ENCODE measurements around the gene HLTF.

The HLTF gene

DNA sequence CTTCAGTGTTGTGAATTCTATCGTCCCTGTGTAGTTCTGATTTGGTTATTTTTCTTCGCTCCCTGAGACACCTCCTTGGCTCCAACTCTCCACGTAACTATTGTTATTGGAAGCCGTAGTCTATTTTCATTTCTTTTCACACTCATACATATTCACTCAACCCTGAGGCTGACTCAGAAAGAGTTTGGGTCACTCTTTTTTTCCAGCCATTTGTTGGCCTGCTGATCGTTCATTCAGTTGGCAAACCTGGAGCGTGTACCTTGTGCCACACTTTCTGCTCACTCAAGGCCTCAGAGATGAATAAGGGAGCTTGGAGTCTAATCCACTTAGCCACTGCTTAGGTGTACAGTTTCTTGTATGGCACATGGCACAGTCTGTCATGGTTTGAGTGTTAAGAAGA lies 72.6 kb downstream of the HLTF start:
- no peak for TF ChIP-seq TAF1 (IDR thresholded peaks at IDR 0.05; ENCODE audit: borderline replicate concordance, low read depth, low read length)
- TF ChIP-seq POLR2A (IDR thresholded peaks at IDR 0.05; ENCODE audit: low read depth, low read length), result no peak
- no peak for TF ChIP-seq POLR2AphosphoS5 (IDR thresholded peaks at IDR 0.05; ENCODE audit: low read depth, low read length)
- FAIRE-seq, result no peak
- DNase-seq (ENCODE audit: insufficient read length), result no peak

DNA sequence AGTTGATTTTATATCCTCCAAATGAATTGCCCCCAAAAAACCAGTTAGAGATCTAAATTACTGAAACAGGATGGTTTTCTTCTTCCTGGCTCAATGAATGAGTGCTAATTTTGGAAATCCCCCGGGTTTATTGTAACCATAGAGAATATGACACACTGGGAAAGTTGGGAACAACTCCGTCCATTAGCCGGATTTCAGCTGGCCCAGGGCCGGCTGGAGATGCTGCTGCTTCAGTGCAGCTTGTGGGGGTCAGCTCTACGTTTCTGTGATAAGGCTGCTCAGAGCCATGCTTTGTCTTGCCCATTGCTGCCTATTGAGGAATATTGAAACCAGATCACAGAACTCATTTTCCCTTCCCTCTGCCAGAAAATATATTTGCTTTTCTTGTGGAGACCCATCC lies 74.7 kb downstream of the HLTF start:
- no peak for DNase-seq (ENCODE audit: insufficient read length)

DNA sequence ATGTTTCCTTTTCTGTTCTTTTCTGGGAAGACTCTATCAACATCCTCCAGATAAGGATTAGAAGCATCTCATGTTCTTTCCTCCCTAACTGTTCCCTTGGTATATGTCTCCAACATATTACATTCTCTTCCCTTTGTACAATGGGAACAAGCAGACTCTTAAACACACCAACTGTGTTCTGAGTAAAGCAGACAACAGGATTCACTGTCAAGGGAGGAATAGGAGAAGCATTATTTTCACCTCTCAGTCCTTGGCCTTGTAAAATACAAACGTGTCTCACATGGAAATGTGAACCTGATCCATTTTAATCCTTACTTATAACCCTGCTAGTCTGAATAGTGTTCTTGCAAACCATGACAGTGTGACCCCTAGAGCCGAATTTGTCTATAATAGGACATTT lies 75.4 kb downstream of the HLTF start:
- FAIRE-seq (no peak), DNase-seq (ENCODE audit: insufficient read length) (no peak)
- TF ChIP-seq POLR2AphosphoS5 (IDR thresholded peaks at IDR 0.05; ENCODE audit: low read depth, low read length) (no peak), POLR2A (IDR thresholded peaks at IDR 0.05; ENCODE audit: low read depth, low read length) (no peak)

More for the DNA sequence above, 74.7 kb downstream of the HLTF start:
- TF ChIP-seq TAF1 (IDR thresholded peaks at IDR 0.05; ENCODE audit: borderline replicate concordance, low read depth, low read length), result no peak
- no peak for TF ChIP-seq POLR2AphosphoS5 (IDR thresholded peaks at IDR 0.05; ENCODE audit: low read depth, low read length)
- no peak for TF ChIP-seq POLR2A (IDR thresholded peaks at IDR 0.05; ENCODE audit: low read depth, low read length)
- no peak for FAIRE-seq

DNA sequence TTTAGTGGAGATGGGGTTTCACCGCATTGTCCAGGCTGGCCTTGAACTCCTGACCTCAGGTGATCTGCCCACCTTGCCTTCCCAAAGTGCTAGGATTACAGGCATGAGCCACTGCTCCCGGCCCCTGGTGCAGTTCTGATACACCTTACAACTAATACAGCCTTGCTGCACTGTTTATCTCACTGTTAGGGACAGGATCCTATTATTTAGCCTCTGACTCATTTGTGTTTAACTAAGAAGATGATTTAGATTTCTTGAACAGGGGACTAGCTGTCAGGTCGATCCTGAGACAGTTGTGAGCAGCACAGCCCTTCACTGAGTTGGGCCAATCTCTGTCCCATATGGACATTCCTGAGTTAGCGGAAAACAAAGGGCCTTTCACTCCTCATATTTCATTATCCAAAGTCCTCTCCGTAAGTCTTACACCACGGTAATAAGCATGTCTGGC lies 75.8 kb downstream of the HLTF start:
- FAIRE-seq (no peak), DNase-seq (ENCODE audit: insufficient read length) (no peak)
- TF ChIP-seq TAF1 (IDR thresholded peaks at IDR 0.05; ENCODE audit: borderline replicate concordance, low read depth, low read length) (no peak), POLR2AphosphoS5 (IDR thresholded peaks at IDR 0.05; ENCODE audit: low read depth, low read length) (no peak), POLR2A (IDR thresholded peaks at IDR 0.05; ENCODE audit: low read depth, low read length) (no peak)

DNA sequence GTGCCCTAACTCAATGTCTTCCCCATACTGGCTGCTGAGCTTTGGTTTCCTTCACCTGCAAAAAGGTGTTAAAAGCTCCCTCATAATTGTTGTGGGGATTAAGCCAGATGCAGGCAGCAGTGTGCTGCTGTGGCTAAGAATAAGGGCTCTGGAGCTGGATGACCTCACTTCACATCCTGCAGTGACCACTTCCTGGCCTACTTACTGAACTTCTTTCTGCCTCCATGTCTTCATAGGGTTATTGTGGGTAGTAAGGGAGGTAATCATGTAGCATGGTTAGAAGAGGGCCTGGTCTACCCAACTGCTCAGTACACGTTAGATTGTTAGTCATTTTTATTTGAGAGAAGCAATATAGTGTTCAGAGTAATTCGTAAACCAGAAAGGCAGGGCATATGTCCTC lies 76.6 kb downstream of the HLTF start:
- DNase-seq (ENCODE audit: insufficient read length) (no peak), FAIRE-seq (no peak)
- TF ChIP-seq POLR2A (IDR thresholded peaks at IDR 0.05; ENCODE audit: low read depth, low read length) (no peak), POLR2AphosphoS5 (IDR thresholded peaks at IDR 0.05; ENCODE audit: low read depth, low read length) (no peak), TAF1 (IDR thresholded peaks at IDR 0.05; ENCODE audit: borderline replicate concordance, low read depth, low read length) (no peak)

DNA sequence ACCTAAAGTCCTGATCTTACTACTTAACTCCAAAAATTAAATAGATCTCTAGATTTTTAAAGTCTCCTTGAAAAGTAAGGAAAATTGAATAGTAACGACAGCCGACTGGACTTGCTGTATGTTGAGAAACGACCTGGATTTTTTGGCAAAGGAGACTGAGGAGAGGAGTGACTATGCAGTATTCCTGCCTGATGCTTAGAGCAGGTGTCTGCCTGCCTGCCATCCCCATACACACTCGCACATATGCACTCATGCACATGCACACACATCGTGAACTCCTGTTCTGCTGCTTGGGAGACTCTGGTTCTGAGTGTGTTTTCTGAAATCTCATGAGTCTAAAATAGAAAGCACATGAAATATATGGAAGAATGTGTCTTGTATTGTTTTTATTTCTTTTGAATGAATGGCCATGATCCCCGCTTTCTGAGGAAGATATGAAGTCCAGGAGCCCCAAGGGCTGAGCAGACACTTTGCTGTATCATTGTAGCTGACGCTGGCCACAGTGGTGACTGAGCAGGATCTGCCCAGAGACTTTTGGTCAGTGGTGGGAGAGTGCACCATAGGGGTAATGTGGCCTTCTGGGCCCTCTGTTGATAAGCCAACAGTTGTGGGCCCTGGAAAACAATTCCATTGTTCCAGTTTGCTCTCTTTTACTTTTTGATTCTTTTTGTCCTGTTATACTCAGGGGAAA lies 78.6 kb downstream of the HLTF start:
- FAIRE-seq (no peak), DNase-seq (ENCODE audit: insufficient read length) (no peak)
- no peak for TF ChIP-seq TAF1 (IDR thresholded peaks at IDR 0.05; ENCODE audit: borderline replicate concordance, low read depth, low read length)
- TF ChIP-seq POLR2A (IDR thresholded peaks at IDR 0.05; ENCODE audit: low read depth, low read length), result no peak
- TF ChIP-seq POLR2AphosphoS5 (IDR thresholded peaks at IDR 0.05; ENCODE audit: low read depth, low read length), result no peak

DNA sequence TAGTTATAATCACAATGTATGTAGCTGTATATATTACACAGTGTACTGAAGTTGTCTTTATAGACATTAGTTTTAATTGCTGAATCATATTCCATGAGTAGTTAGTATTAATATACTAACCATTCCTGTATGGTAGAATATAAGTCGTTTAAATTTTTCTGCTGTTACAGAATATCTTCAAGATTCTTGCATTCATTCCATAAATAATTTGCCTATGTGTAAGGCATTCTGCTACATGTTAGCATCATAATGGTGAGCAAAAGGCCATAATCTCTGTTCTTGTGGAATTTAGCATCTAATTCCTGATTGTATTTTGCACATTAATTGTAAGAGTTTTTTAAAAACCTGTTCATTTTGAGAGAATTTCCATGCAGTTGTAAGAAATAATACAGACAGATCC lies 80.9 kb downstream of the HLTF start:
- TF ChIP-seq TAF1 (IDR thresholded peaks at IDR 0.05; ENCODE audit: borderline replicate concordance, low read depth, low read length) (no peak), POLR2A (IDR thresholded peaks at IDR 0.05; ENCODE audit: low read depth, low read length) (no peak), POLR2AphosphoS5 (IDR thresholded peaks at IDR 0.05; ENCODE audit: low read depth, low read length) (no peak)
- DNase-seq (ENCODE audit: insufficient read length), result no peak
- no peak for FAIRE-seq

DNA sequence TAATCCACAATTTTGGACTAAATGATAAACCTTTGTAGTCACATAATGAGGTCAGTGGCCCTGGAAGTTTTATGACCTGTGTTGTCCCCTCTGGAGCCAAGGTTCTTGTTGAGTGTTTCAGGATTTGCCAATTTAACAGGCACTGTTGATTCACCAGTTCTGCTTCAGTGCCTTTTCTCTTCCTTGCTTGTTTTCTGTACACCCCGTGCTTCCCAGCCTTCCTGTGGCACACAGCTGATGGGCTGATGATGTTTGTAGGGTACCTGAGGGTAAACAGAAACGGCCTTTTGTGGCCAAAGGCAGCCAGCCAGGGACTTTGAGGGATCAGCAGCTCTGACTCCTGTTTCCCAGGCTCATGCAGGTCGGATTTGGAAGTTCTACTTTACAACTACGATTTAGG lies 81.7 kb downstream of the HLTF start:
- FAIRE-seq (no peak), DNase-seq (ENCODE audit: insufficient read length) (no peak)
- no peak for TF ChIP-seq TAF1 (IDR thresholded peaks at IDR 0.05; ENCODE audit: borderline replicate concordance, low read depth, low read length)

DNA sequence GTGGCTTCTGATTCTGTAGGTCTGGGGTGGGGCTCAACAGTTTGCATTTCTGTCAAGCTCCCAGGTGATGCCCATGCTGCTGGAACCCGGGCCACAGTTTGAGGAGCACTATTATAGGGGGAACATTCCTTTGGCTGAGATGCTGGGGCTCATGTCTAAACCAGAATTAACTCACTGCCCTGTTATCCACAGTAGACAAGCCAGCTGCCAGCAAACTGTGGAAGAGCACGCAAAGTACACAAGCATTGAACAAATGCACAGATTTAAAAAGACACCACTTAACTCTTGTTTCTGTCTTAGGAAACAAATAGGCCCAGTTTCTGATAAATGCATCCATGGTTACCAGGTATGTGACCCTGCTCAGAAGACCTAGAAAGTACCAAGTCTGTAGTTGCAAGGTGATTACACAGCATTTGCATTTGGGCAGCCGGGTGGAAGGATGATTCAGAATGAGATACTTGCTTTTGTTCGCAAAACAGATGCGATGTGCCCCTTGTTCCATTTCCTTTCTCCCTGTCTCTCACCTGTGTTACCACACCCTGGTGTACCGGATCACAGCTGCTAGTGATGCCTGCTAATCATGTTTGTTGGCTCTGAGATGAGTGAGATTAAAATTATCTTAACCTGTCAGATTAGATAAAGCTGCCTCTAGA lies 82.6 kb downstream of the HLTF start:
- FAIRE-seq (peak; percentile 88), DNase-seq (ENCODE audit: insufficient read length) (peak; percentile 23)
- TF ChIP-seq TAF1 (IDR thresholded peaks at IDR 0.05; ENCODE audit: borderline replicate concordance, low read depth, low read length), result no peak
- TF ChIP-seq POLR2AphosphoS5 (IDR thresholded peaks at IDR 0.05; ENCODE audit: low read depth, low read length), result no peak
- TF ChIP-seq POLR2A (IDR thresholded peaks at IDR 0.05; ENCODE audit: low read depth, low read length), result no peak

DNA sequence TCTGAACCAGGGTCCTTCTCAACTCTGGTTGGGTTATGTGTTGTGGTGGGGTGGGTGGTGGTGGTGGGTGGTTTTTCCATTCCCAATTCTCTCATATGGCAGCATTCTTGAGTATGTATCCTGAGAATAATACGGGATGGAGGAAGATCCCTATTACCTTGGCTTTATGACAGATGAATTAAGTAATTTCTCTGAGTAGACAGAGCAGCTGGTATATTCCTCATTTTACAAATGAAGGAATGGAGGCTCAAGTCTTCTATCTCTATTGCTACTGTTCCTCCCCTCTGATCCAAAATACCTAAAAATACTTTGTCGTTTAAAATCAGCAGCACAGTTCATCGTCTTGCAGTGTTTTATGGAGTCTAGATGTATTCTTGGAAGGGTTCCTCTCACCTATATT lies 84.6 kb downstream of the HLTF start:
- no peak for TF ChIP-seq POLR2AphosphoS5 (IDR thresholded peaks at IDR 0.05; ENCODE audit: low read depth, low read length)
- TF ChIP-seq POLR2A (IDR thresholded peaks at IDR 0.05; ENCODE audit: low read depth, low read length), result no peak
- TF ChIP-seq TAF1 (IDR thresholded peaks at IDR 0.05; ENCODE audit: borderline replicate concordance, low read depth, low read length), result no peak
- no peak for FAIRE-seq
- no peak for DNase-seq (ENCODE audit: insufficient read length)

DNA sequence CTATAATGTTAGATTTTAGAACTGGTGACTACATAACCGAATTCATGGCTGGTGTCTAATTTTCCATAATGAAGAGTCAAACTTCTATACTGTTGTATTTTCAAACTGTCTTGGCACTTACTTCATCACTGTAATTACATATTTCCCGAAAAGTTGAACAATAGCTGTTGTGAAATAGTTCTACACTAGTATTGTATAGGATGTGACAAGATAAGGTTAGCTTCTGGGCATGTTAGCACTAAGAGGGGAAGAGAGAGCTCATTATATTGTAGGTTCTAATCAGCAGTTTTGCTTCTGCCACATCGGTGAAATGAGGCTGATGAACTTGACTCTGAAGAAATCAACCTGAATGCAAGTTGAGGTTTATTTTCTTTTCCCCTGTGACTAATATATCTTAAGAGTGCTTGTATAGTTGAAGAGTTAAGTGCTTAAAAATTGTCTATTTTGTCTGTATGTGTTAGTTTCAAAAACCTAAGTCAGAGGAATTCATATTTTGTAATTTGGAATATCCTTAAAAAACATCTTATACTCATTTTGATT lies 86.1 kb downstream of the HLTF start:
- DNase-seq (ENCODE audit: insufficient read length) (no peak), FAIRE-seq (no peak)
- TF ChIP-seq POLR2A (IDR thresholded peaks at IDR 0.05; ENCODE audit: low read depth, low read length), result no peak
- TF ChIP-seq POLR2AphosphoS5 (IDR thresholded peaks at IDR 0.05; ENCODE audit: low read depth, low read length), result no peak
- TF ChIP-seq TAF1 (IDR thresholded peaks at IDR 0.05; ENCODE audit: borderline replicate concordance, low read depth, low read length), result no peak

DNA sequence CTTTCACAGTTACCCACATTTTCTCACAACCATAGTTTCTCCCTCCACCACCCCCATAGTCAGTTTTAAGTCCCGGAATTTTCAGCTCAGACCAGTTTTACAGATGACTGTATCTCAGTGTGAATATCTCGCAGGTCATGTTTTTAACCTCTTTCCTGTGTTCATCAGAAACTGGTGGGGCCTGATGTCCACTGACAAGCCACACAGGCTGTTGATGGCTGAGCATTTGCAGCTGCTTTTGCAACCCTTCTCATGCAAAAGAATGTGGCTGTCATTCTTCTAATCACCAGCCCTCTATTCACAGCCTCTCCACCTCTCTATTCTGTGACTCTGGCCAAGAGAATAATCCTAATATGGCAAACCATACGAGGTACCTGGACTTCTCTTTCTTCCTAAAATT lies 86.5 kb downstream of the HLTF start:
- no peak for TF ChIP-seq POLR2A (IDR thresholded peaks at IDR 0.05; ENCODE audit: low read depth, low read length)
- TF ChIP-seq TAF1 (IDR thresholded peaks at IDR 0.05; ENCODE audit: borderline replicate concordance, low read depth, low read length), result no peak
- TF ChIP-seq POLR2AphosphoS5 (IDR thresholded peaks at IDR 0.05; ENCODE audit: low read depth, low read length), result no peak
- DNase-seq (ENCODE audit: insufficient read length) (no peak), FAIRE-seq (peak; percentile 48)

Measured in GM12892 (cell line).